Kidney (tissue), 14 donors: Measurements from ENCODE around the gene IKZF1. TPM values are rescaled to one million over a fixed set of nuclear protein-coding genes. Genes with fewer than 3 reads are reported as not detected.

ENCODE experiments used
- DNase-seq, 5 donors: peaks; one replicate each; pipeline ENCODE4 v3.0.0-alpha.2; 2013 to 2020
- FAIRE-seq: peaks from 2 replicates; lab custom pipeline; 2012; peaks lifted over from hg19 to GRCh38; lab: Jason Lieb, UNC
- H3K27ac ChIP-seq, 2 donors: one replicate each; pipeline ENCODE4 v1.7.0; 2013; ENCODE audit warnings: low read depth in 2 of 2, low read length in 2 of 2, inconsistent platforms in 1 of 2
- H3K27me3 ChIP-seq: one replicate; pipeline ENCODE4 v1.7.1; 2013; ENCODE audit warnings: low read length, inconsistent platforms; ENCODE audit not compliant: control insufficient read depth, insufficient read depth
- H3K36me3 ChIP-seq, 3 donors: one replicate each; pipeline versions ENCODE4 v1.7.0 to v1.7.1; 2013; ENCODE audit warnings: low read length in 3 of 3, control low read depth in 1 of 3, inconsistent platforms in 1 of 3; ENCODE audit not compliant: insufficient read depth in 3 of 3, control insufficient read depth in 2 of 3
- H3K4me1 ChIP-seq, 3 donors: one replicate each; pipeline versions ENCODE4 v1.7.0 to v1.7.1; 2013; ENCODE audit warnings: low read length in 3 of 3, inconsistent platforms in 1 of 3, low read depth in 1 of 3; ENCODE audit not compliant: control insufficient read depth in 2 of 3, insufficient read depth in 2 of 3
- H3K4me3 ChIP-seq, 3 donors: one replicate each; pipeline versions ENCODE4 v1.7.0 to v1.8.1; 2013; ENCODE audit warnings: low read length in 3 of 3, control low read depth in 1 of 3, inconsistent platforms in 1 of 3
- H3K9ac ChIP-seq, 3 donors: one replicate each; pipeline versions ENCODE4 v1.7.0 to v1.7.1; 2013; ENCODE audit warnings: low read length in 3 of 3, control low read depth in 1 of 3, inconsistent platforms in 1 of 3
- H3K9me3 ChIP-seq, 3 donors: one replicate each; pipeline versions ENCODE4 v1.7.0 to v1.7.1; 2013; ENCODE audit warnings: low read length in 3 of 3, control low read depth in 1 of 3, inconsistent platforms in 1 of 3; ENCODE audit not compliant: control insufficient read depth in 2 of 3, insufficient read depth in 1 of 3
- CTCF ChIP-seq: IDR thresholded peaks from 3 replicates; pipeline ENCODE4 v1.5.1; 2012; ENCODE audit warnings: mild to moderate bottlenecking, moderate library complexity, borderline replicate concordance; ENCODE audit not compliant: insufficient read depth; ENCODE audit errors: extremely low read depth
- intact Hi-C: fragments of 100-400 bp; cut with DNase I; formaldehyde crosslinking; loops from one replicate; pipeline ENCODE4 v1.11.1; 2022
- polyA plus RNA-seq: library from polyadenylated mRNA; stranded (reverse); fragments of 350-450 nt; fragmentation: Illumina TruSeq; extraction: RNeasy Lipid Tissue Mini Kit (QIAGEN cat#74804); gene quantifications from one replicate; pipeline ENCODE4 v1.2.3, GENCODE V29; 2014; ENCODE audit warnings: low read depth, low replicate concordance; ENCODE audit not compliant: insufficient read depth
- total RNA-seq: library from RNA; stranded (reverse); fragmentation: NEBNext Ultra II Directional; extraction: Animal tissue kit (Norgen Biotek cat#: 25700); gene quantifications from one replicate; pipeline ENCODE4 v1.2.1, GENCODE V29; 2021
- donor health status: control.
- donor health status: control.
- donor health status: control.
- donor health status: control.
- donor health status: control.
- donor health status: DM: yes; HTN: yes; CAD: no.
- donor health status: Normal renal cell carcinoma (clear cell type).

The IKZF1 gene
- total and polyA plus RNA-seq, 2 donors from 2014 or later = 0.52 to 36.8 TPM

GRCh38 chr7:50262916-50263690 is 41.4 kb upstream of the IKZF1 start:
- DNase-seq = no peak
- intact Hi-C loops = no loop called here

DNA sequence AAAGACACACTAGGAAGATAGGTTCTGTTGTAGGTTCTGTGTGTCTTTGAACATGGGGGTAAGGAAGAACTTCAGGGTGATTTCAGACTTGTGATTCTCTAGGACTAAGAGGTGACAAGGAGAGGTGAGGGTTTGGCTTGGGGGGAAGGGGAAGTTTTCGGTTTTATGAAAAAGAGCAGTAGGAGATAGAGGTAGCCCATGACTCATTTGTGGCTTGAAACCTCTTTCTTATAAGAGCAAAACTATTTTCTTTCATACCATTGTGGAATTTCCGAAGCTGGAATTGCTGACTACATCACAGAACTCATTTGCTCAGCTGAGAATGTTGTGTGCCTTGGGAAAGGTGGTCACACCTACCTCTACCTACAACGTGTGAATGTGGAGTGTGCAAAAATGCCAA is 39.6 kb upstream of the IKZF1 start:
- no peaks in the 10 kb centered on the region for H3K9me3 ChIP-seq
- intact Hi-C loops = no loop called here
- no peak overlapping the region for H3K4me3 ChIP-seq
- H3K27ac ChIP-seq = no peak overlapping the region
- no peak for TF ChIP-seq CTCF
- no peaks in the 10 kb centered on the region for H3K27me3 ChIP-seq
- H3K4me1 ChIP-seq = no peaks in the 10 kb centered on the region
- H3K9ac ChIP-seq = no peak overlapping the region
- FAIRE-seq (no peak), DNase-seq (no peak)
- no peaks in the 10 kb centered on the region for H3K36me3 ChIP-seq

More at GRCh38 chr7:50262916-50263690, 41.4 kb upstream of the IKZF1 start:
- TF ChIP-seq CTCF = no peak
- H3K9me3 ChIP-seq = no peaks in the 10 kb centered on the region
- no peaks in the 10 kb centered on the region for H3K36me3 ChIP-seq
- no peaks in the 10 kb centered on the region for H3K4me1 ChIP-seq
- no peak overlapping the region for H3K4me3 ChIP-seq
- H3K27ac ChIP-seq = no peak overlapping the region
- no peaks in the 10 kb centered on the region for H3K27me3 ChIP-seq
- FAIRE-seq = no peak
- H3K9ac ChIP-seq = no peak overlapping the region

- DNase-seq (no peak), FAIRE-seq (no peak)
- no peaks in the 10 kb centered on the region for H3K4me1 ChIP-seq
- no peak for TF ChIP-seq CTCF
- no peaks in the 10 kb centered on the region for H3K9me3 ChIP-seq
- intact Hi-C loops = no loop called here
- H3K27ac ChIP-seq = no peak overlapping the region
- H3K9ac ChIP-seq = no peak overlapping the region
- H3K36me3 ChIP-seq = no peaks in the 10 kb centered on the region
- H3K27me3 ChIP-seq = no peaks in the 10 kb centered on the region
- no peak overlapping the region for H3K4me3 ChIP-seq
Measured at GRCh38 chr7:50265968-50266634, 38.4 kb upstream of the IKZF1 start.
